DOHH2 (cell line): ENCODE results near the gene CDK14.
A peak's percentile ranks its signal among the peaks of the same experiment; 100 is the strongest.

ENCODE experiments used
- H3F3A ChIP-seq: fragments of 200-600 bp; sonication (generic), shearing (Covaris generic); 2 replicates; pipeline ENCODE4 v1.6.0; 2016; ENCODE audit warnings: antibody characterized with exemption, mild to moderate bottlenecking; ENCODE audit not compliant: control insufficient read depth, insufficient read depth
- H3K27ac ChIP-seq: fragments of 200-600 bp; sonication (generic); 2 replicates; pipeline ENCODE4 v1.5.1; 2014; ENCODE audit warnings: low read depth, mild to moderate bottlenecking, low read length, moderate library complexity
- H3K27me3 ChIP-seq: fragments of 200-600 bp; sonication (generic); 2 replicates; pipeline ENCODE4 v1.6.1; 2014; ENCODE audit warnings: mild to moderate bottlenecking, low read length, mixed read lengths; ENCODE audit not compliant: control insufficient read depth
- H3K36me3 ChIP-seq: fragments of 200-600 bp; sonication (generic); 2 replicates; pipeline ENCODE4 v1.6.1; 2014; ENCODE audit warnings: mild to moderate bottlenecking, low read length, moderate library complexity, mixed read lengths; ENCODE audit not compliant: control insufficient read depth
- H3K4me1 ChIP-seq: fragments of 200-600 bp; sonication (generic); 2 replicates; pipeline ENCODE4 v1.6.1; 2014; ENCODE audit warnings: mild to moderate bottlenecking, low read length, mixed read lengths; ENCODE audit not compliant: control insufficient read depth
- H3K4me2 ChIP-seq: fragments of 200-600 bp; sonication (generic); 2 replicates; pipeline ENCODE4 v1.6.0; 2014; ENCODE audit warnings: mild to moderate bottlenecking, low read length, moderate library complexity
- H3K4me3 ChIP-seq: fragments of 200-600 bp; sonication (generic); 2 replicates; pipeline ENCODE4 v1.5.1; 2014; ENCODE audit warnings: mild to moderate bottlenecking, low read length, mixed read lengths
- H3K79me2 ChIP-seq: fragments of 200-600 bp; sonication (generic); 2 replicates; pipeline ENCODE4 v1.6.1; 2014; ENCODE audit warnings: mild to moderate bottlenecking, low read length, mixed read lengths; ENCODE audit not compliant: control insufficient read depth
- H3K9me2 ChIP-seq: fragments of 200-600 bp; sonication (generic); replicated peaks from 2 replicates; pipeline ENCODE4 v1.6.1; 2014; ENCODE audit warnings: mild to moderate bottlenecking, low read length, mixed read lengths; ENCODE audit not compliant: control insufficient read depth
- H3K9me3 ChIP-seq: fragments of 200-600 bp; sonication (generic); 2 replicates; pipeline ENCODE4 v1.6.1; 2014; ENCODE audit warnings: antibody characterized with exemption, low read length, mixed read lengths; ENCODE audit not compliant: control insufficient read depth, insufficient read depth
- H4K20me1 ChIP-seq: fragments of 200-600 bp; sonication (generic); 2 replicates; pipeline ENCODE4 v1.6.0; 2014; ENCODE audit warnings: low read depth, mild to moderate bottlenecking, antibody characterized with exemption, low read length, moderate library complexity; ENCODE audit not compliant: control insufficient read depth, insufficient read depth
- EZH2phosphoT487 ChIP-seq: fragments of 200-600 bp; sonication (generic); IDR thresholded peaks from 2 replicates; pipeline ENCODE4 v1.6.1; 2017; ENCODE audit warnings: borderline replicate concordance, mild to moderate bottlenecking, antibody characterized with exemption, low read length, moderate library complexity, mixed read lengths
- TF ChIP-seq, protein P1 (sequence below): fragments of 200-600 bp; sonication (generic); IDR thresholded peaks from one replicate; pipeline ENCODE4 v1.5.1; 2014; ENCODE audit warnings: antibody characterized with exemption, mild to moderate bottlenecking, low read depth, low read length; ENCODE audit not compliant: poor library complexity, severe bottlenecking

CDK14 gene

GRCh38 chr7:90721869-90722431 is 125.8 kb downstream of the CDK14 start:
- no peaks in the 10 kb centered on the region for H3K9me2 ChIP-seq
- H4K20me1 ChIP-seq: no peaks in the 10 kb centered on the region
- peaks cover 52% of the 10 kb centered on the region for H3K36me3 ChIP-seq
- H3K79me2 ChIP-seq: peaks cover 100% of the 10 kb centered on the region
- H3K27me3 ChIP-seq: no peaks in the 10 kb centered on the region
- peaks cover 47% of the 10 kb centered on the region for H3F3A ChIP-seq
- no peak overlapping the region for H3K4me3 ChIP-seq
- peaks cover 6% of the 10 kb centered on the region; the same call in 1 of the 2 replicates for H3K9me3 ChIP-seq
- peak overlapping the region; percentile 82 for H3K4me2 ChIP-seq
- H3K4me1 ChIP-seq: peaks cover 100% of the 10 kb centered on the region
- H3K27ac ChIP-seq: peak overlapping the region; percentile 92
- TF ChIP-seq, protein P1, sequence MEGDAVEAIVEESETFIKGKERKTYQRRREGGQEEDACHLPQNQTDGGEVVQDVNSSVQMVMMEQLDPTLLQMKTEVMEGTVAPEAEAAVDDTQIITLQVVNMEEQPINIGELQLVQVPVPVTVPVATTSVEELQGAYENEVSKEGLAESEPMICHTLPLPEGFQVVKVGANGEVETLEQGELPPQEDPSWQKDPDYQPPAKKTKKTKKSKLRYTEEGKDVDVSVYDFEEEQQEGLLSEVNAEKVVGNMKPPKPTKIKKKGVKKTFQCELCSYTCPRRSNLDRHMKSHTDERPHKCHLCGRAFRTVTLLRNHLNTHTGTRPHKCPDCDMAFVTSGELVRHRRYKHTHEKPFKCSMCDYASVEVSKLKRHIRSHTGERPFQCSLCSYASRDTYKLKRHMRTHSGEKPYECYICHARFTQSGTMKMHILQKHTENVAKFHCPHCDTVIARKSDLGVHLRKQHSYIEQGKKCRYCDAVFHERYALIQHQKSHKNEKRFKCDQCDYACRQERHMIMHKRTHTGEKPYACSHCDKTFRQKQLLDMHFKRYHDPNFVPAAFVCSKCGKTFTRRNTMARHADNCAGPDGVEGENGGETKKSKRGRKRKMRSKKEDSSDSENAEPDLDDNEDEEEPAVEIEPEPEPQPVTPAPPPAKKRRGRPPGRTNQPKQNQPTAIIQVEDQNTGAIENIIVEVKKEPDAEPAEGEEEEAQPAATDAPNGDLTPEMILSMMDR: no peak
- no peak for TF ChIP-seq EZH2phosphoT487

- H3K4me2 ChIP-seq: peak overlapping the region; percentile 82
- peak overlapping the region; percentile 43 for H3K4me3 ChIP-seq
- H3K27me3 ChIP-seq: no peaks in the 10 kb centered on the region
- H3K79me2 ChIP-seq: peaks cover 100% of the 10 kb centered on the region
- peaks cover 58% of the 10 kb centered on the region for H3F3A ChIP-seq
- H3K4me1 ChIP-seq: peaks cover 96% of the 10 kb centered on the region
- peaks cover 54% of the 10 kb centered on the region for H3K36me3 ChIP-seq
- TF ChIP-seq EZH2phosphoT487: no peak
- TF ChIP-seq, protein P1: no peak
- no peaks in the 10 kb centered on the region for H3K9me2 ChIP-seq
- no peaks in the 10 kb centered on the region for H4K20me1 ChIP-seq
- peaks cover 6% of the 10 kb centered on the region; the same call in 1 of the 2 replicates for H3K9me3 ChIP-seq
- peak overlapping the region; percentile 92 for H3K27ac ChIP-seq
Measured at GRCh38 chr7:90723233-90723632, 127.1 kb downstream of the CDK14 start.

DNA sequence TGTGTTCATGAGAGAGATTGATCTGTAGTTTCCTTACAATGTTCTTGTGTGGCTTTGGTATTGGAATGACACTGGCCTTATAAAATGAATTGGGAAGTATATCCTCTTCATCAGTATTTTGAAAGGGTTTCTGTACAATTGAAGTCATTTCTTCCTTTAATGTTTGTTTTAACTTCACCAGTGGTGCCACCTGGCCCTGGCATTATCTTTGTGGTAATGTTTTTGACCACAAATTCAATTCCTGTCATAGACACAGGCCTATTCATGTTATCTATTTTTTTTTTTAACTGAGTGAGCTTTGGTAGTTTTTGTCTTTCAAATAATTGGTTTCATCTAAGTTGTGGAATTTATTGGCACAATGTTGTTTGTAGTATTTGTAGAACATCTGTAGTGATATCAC is 127.7 kb downstream of the CDK14 start:
- peak overlapping the region; percentile 82 for H3K4me2 ChIP-seq
- H3K27ac ChIP-seq: peak overlapping the region; percentile 92

More for the DNA sequence above, 127.7 kb downstream of the CDK14 start:
- H3K36me3 ChIP-seq: peaks cover 53% of the 10 kb centered on the region
- H4K20me1 ChIP-seq: no peaks in the 10 kb centered on the region
- H3K4me3 ChIP-seq: peak overlapping the region; percentile 43
- peaks cover 100% of the 10 kb centered on the region for H3K79me2 ChIP-seq
- peaks cover 6% of the 10 kb centered on the region; the same call in 1 of the 2 replicates for H3K9me3 ChIP-seq
- TF ChIP-seq EZH2phosphoT487: no peak
- TF ChIP-seq, protein P1: no peak
- H3F3A ChIP-seq: peaks cover 55% of the 10 kb centered on the region
- no peaks in the 10 kb centered on the region for H3K27me3 ChIP-seq
- no peaks in the 10 kb centered on the region for H3K9me2 ChIP-seq
- H3K4me1 ChIP-seq: peaks cover 96% of the 10 kb centered on the region
